Endothelial cell of umbilical vein (primary cell): ENCODE measurements around the gene ALOX15. TPM values are rescaled to one million over a fixed set of nuclear protein-coding genes. Genes with fewer than 3 reads are reported as not detected.

Source experiments
- BruUV-seq: library from RNA; stranded (reverse); fragments of 400-500 nt; replicated peaks from 2 replicates; lab custom pipeline; 2021; lab: Mats Ljungman, UMichigan
- CTCF ChIA-PET: fragments of 300-600, 350-600 bp; sonication (Branson Sonifier 250); formaldehyde crosslinking; loops from one replicate; lab custom pipeline; 2021; ENCODE audit warnings: antibody characterized with exemption, inconsistent platforms; lab: Charles Lee
- POLR2A ChIA-PET: fragments of 300-600, 350-600 bp; sonication (Branson Sonifier 250); formaldehyde crosslinking; loops from one replicate; lab custom pipeline; 2021; ENCODE audit warnings: antibody characterized with exemption, inconsistent platforms; lab: Charles Lee
- DNase-seq: peaks from one replicate; pipeline ENCODE4 v3.0.0-alpha.2; 2011; ENCODE audit warnings: low read depth, low spot score
- FAIRE-seq: peaks from 2 replicates; lab custom pipeline; 2011; peaks lifted over from hg19 to GRCh38; lab: Jason Lieb, UNC
- H2AFZ ChIP-seq: 2 replicates; pipeline ENCODE4 v1.6.0; 2012; ENCODE audit warnings: low read depth, low read length, control low read depth, inconsistent platforms
- H3K27ac ChIP-seq: 2 replicates; pipeline ENCODE4 v1.5.1; 2011; ENCODE audit warnings: low read depth, mild to moderate bottlenecking, control low read depth, low read length, moderate library complexity; ENCODE audit not compliant: insufficient read depth
- H3K27me3 ChIP-seq, 2 experiments: 2 replicates each; pipeline versions ENCODE4 v1.6.0 to v1.6.1; 2011; ENCODE audit warnings: low read length in 2 of 2, mixed read lengths in 1 of 2; ENCODE audit not compliant: control insufficient read depth in 2 of 2, insufficient read depth in 2 of 2
- H3K36me3 ChIP-seq, 2 experiments: 2 replicates in 1 of 2; 3 replicates in 1 of 2; pipeline ENCODE4 v1.5.1; 2011; ENCODE audit warnings: low read length in 2 of 2, mild to moderate bottlenecking in 1 of 2, moderate library complexity in 1 of 2; ENCODE audit not compliant: control insufficient read depth in 2 of 2, insufficient read depth in 2 of 2; ENCODE audit errors: extremely low read depth in 1 of 2
- H3K4me1 ChIP-seq: 3 replicates; pipeline ENCODE4 v1.5.1; 2011; ENCODE audit warnings: mild to moderate bottlenecking, low read length; ENCODE audit not compliant: control insufficient read depth, insufficient read depth; ENCODE audit errors: extremely low read depth
- H3K4me2 ChIP-seq: 2 replicates; pipeline ENCODE4 v1.6.1; 2011; ENCODE audit warnings: low read length, control low read depth, mixed read lengths; ENCODE audit not compliant: insufficient read depth
- H3K4me3 ChIP-seq, 3 experiments: fragments of 200-600 bp in 1 of 3; sonication (generic), shearing (Covaris generic) in 1 of 3; replicated peaks in 1 of 3; 2 replicates each; pipeline ENCODE4 v1.5.1; 2011 to 2016; ENCODE audit warnings: control low read depth in 3 of 3, low read length in 3 of 3, mild to moderate bottlenecking in 2 of 3, inconsistent platforms in 1 of 3, low read depth in 1 of 3, moderate library complexity in 1 of 3; ENCODE audit not compliant: insufficient read depth in 1 of 3
- H3K79me2 ChIP-seq: 2 replicates; pipeline ENCODE4 v1.6.0; 2012; ENCODE audit warnings: low read length, inconsistent platforms; ENCODE audit not compliant: control insufficient read depth, insufficient read depth
- H3K9ac ChIP-seq: replicated peaks from 2 replicates; pipeline ENCODE3; 2011; ENCODE audit warnings: low read length, control low read depth; ENCODE audit not compliant: insufficient read depth; ENCODE audit errors: extremely low read depth
- H3K9me1 ChIP-seq: replicated peaks from 3 replicates; pipeline ENCODE4 v1.6.0; 2011; ENCODE audit warnings: mild to moderate bottlenecking, low read length; ENCODE audit not compliant: control insufficient read depth, insufficient read depth; ENCODE audit errors: extremely low read depth
- H3K9me3 ChIP-seq: replicated peaks from 2 replicates; pipeline ENCODE4 v1.5.1; 2012; ENCODE audit warnings: low read length, inconsistent platforms; ENCODE audit not compliant: control insufficient read depth, insufficient read depth
- H4K20me1 ChIP-seq: replicated peaks from 2 replicates; pipeline ENCODE3; 2011; ENCODE audit warnings: mild to moderate bottlenecking, low read length; ENCODE audit not compliant: control insufficient read depth, insufficient read depth; ENCODE audit errors: extremely low read depth
- CTCF ChIP-seq, 2 donors: IDR thresholded peaks; 1 replicate in 1 of 2; 2 replicates in 1 of 2; pipeline ENCODE4 v1.5.1; 2011; ENCODE audit warnings: low read length in 2 of 2, mild to moderate bottlenecking in 2 of 2, moderate library complexity in 2 of 2, control low read depth in 1 of 2, inconsistent platforms in 1 of 2, low read depth in 1 of 2; ENCODE audit not compliant: insufficient read depth in 1 of 2; ENCODE audit errors: extremely low read depth in 1 of 2
- EZH2 ChIP-seq: IDR thresholded peaks from 2 replicates; pipeline ENCODE4 v1.6.1; 2012; ENCODE audit warnings: borderline replicate concordance, low read depth, mild to moderate bottlenecking, moderate library complexity, low read length, inconsistent platforms; ENCODE audit not compliant: severe bottlenecking
- FOS ChIP-seq: IDR thresholded peaks from 2 replicates; pipeline ENCODE4 v1.6.1; 2011; ENCODE audit warnings: mild to moderate bottlenecking, low read length, moderate library complexity, borderline replicate concordance; ENCODE audit not compliant: insufficient read depth
- GATA2 ChIP-seq: IDR thresholded peaks from 2 replicates; pipeline ENCODE4 v1.7.0; 2011; ENCODE audit warnings: low read depth, mild to moderate bottlenecking, moderate library complexity, mixed read lengths, low read length; ENCODE audit not compliant: insufficient read length, insufficient read depth
- JUN ChIP-seq: IDR thresholded peaks from 2 replicates; pipeline ENCODE4 v1.6.1; 2011; ENCODE audit warnings: borderline replicate concordance, low read depth; ENCODE audit not compliant: insufficient read length, insufficient read depth
- MAX ChIP-seq: IDR thresholded peaks from 2 replicates; pipeline ENCODE4 v1.6.1; 2011; ENCODE audit not compliant: insufficient read depth, insufficient read length
- MYC ChIP-seq: IDR thresholded peaks from one replicate; pipeline ENCODE4 v1.6.1; 2011; ENCODE audit warnings: mild to moderate bottlenecking, low read depth, low read length
- POLR2A ChIP-seq: IDR thresholded peaks from 2 replicates; pipeline ENCODE4 v1.6.1; 2012; ENCODE audit warnings: low read depth, mild to moderate bottlenecking, control low read depth, low read length
- POLR2AphosphoS5 ChIP-seq: IDR thresholded peaks from 2 replicates; pipeline ENCODE4 v1.6.1; 2012; ENCODE audit warnings: low read depth, mild to moderate bottlenecking, control low read depth, low read length, moderate library complexity; ENCODE audit not compliant: insufficient read depth
- dilution Hi-C: fragments of 300-500 bp; cut with MboI; formaldehyde crosslinking; loops from one replicate; pipeline ENCODE4 v1.15.0; 2019; ENCODE audit warnings: low sequenced_read_pairs; ENCODE audit not compliant: extremely low pct_ligation_motif_present
- intact Hi-C: fragments of 100-400 bp; cut with micrococcal nuclease; formaldehyde crosslinking; loops from one replicate; pipeline ENCODE4 v1.10.0; 2022
- polyA plus RNA-seq, 4 experiments: library from polyadenylated mRNA; depleted of rRNA in 3 of 4; stranded (reverse) in 3 of 4; unstranded in 1 of 4; fragments of >200 nt; gene quantifications; 2 replicates each; pipeline versions ENCODE4 v1.2.1 to v1.2.3, GENCODE V29; 2011 to 2012; ENCODE audit warnings: missing spikeins in 1 of 4
- total RNA-seq: library from RNA; stranded (reverse); gene quantifications from 2 replicates; pipeline ENCODE4 v1.2.3, GENCODE V29; 2021

The ALOX15 gene
- total and polyA plus RNA-seq, 2 donors (not counting 3 experiments of a cell fraction or from before 2014, with no cell fraction given): not detected

DNA sequence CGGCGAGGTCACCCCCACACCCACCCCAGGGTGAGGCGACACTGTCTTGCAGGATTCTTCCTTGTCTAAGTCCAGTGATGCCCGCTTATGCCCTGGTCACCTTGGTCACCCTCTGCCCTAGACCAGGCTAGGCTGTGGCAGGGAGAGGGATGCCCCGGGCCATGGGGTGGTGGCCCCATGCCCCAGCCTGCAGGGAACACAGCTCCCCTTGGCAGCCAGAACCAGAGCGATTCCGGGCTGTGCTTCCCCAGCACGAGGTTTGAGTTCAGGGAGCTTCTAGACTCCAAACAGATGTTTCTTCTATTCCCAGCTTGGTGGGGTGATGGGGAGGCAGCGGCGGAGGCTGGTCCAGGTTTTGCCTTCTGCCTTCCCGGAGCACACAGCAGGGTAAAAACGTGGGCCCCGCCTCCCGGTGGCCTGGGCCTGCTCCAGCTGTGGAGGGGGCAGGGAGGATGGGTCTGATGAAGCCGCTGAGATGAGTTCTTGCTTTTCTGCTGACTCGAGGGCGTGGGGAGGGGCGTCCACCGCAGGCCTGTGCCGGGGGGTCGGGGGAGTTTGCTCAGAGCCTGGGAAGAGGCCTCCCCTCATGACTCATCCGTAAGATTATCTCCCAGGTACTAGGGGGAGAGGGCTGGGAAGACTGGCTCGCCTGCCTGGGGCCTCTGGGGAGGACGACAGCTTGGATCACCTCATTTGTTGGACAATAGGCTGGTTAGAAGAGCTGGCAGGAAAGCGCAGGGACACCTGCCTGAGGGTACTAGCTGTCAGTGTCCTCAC lies 41.8 kb downstream of the ALOX15 start:
- FAIRE-seq (no peak), DNase-seq (no peak)
- Histone ChIP-seq H4K20me1 (no peaks in the 10 kb centered on the region), H3K4me3 (no peak overlapping the region), H2AFZ (no peak overlapping the region), H3K4me1 (no peaks in the 10 kb centered on the region), H3K27me3 (peaks cover 0 to 2% of the 10 kb centered on the region in 2 experiments), H3K79me2 (no peaks in the 10 kb centered on the region), H3K4me2 (no peak overlapping the region), H3K9ac (no peak overlapping the region), H3K27ac (no peak overlapping the region), H3K36me3 (no peaks in the 10 kb centered on the region), H3K9me1 (no peaks in the 10 kb centered on the region), H3K9me3 (no peaks in the 10 kb centered on the region)
- POLR2A ChIA-PET: no interaction called here
- BruUV-seq: no TSS peak
- CTCF ChIA-PET: interaction anchor here (3.0 kb wide), 1 partner anchor 33 kb away, joined by 14 read pairs; no protein-coding TSS in a partner anchor
- TF ChIP-seq MAX (no peak), CTCF (IDR thresholded peaks at IDR 0.05; ENCODE audit: extremely low read depth in 1 of 2, insufficient read depth in 1 of 2, low read depth in 1 of 2, low read length in 2 of 2) (no peak), EZH2 (no peak), GATA2 (no peak), JUN (no peak), POLR2A (no peak), FOS (no peak), POLR2AphosphoS5 (no peak), MYC (no peak)
- intact Hi-C loops: no loop called here
- dilution Hi-C loops: no loop called here
